Limb (tissue), 2 donors: ENCODE results near the gene RHNO1.

ENCODE experiments used
- DNase-seq, 2 donors: peaks; one replicate each; pipeline ENCODE4 v3.0.0-alpha.2; 2016; ENCODE audit errors: extremely low spot score in 2 of 2

The RHNO1 gene

DNA sequence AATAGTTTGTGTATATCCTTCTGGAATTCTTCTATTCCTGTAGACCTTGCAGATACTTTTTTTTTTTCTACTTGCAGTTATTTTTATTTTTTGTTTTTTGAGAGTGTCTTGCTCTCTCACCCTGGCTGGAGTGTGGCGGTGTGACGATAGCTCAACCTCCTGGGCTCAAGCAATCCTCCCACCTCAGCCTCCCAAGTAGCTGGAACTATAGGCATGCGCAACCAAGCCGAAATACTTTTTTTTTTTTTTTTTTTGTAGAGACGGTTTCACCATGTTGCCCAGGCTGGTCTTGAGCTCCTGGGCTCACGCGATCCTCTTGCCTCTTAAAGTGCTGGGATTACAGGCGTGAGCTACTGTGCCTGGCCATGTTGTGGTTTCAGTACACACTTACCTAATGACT is 23.6 kb downstream of the RHNO1 start:
- DNase-seq = no peak

DNA sequence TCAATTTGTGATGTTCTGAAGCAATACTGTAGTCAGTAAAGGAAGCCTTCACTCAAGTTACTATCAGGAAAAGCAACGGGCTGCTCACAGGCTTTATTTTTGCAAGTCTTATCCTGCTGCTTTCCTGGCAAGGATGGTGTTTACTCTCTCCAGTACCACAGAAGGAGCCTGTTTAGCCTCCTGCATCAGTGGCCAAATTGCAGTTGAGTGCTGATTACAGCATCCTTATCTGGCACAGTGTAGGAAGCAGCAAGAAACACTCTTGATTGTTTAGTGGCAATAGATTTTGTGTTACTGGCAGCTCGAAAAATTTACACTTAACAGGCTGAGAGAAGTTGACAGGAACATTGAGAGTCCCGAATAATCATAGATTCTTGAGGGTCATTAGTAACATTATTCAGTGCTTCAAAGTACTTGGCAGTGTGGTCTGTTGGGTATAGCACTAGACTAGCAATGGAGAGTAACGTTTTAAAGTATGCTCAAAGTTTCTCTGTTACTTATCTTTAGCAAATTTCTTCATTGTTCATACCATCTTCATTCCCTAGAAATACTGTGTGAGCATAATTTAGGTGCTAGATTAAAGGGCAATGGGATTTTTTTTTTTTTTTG is 25.4 kb downstream of the RHNO1 start:
- no peak for DNase-seq

DNA sequence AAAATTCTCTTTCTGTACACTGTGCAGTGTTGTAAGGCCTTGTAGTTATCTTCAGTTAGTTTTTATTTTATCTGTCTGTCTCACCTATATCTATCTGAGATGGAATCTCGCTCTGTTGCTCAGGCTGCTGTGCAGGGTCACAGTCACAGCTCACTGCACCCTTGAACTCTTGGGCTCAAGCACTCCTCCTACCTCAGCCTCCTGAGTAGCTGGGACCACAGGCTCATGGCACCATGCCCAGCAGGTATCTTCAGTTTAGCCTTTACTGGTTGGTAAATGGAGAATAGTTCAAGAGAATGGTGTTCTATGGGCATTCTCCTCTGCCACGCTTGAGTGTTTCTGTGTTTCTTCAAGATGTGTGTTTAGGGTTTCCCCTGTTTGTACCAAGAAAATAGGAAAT is 27.2 kb downstream of the RHNO1 start:
- DNase-seq = no peak

DNA sequence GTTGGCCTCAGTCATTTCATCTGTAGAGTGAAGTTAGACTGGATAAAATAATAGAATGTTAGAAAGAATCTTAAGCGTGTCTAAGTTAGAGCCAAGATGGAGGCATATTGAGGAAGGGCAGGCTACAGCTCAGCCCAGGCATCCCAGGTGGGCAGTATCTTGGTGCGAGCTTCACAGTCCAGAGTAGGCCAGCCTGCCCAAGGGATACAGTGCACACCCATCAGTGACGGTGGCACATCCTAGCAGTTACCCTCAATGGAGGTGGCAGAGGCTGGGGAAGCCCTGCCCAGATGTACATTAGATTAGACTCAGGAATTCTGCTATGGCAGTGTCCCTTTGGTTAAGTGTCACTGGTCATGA is 35.2 kb downstream of the RHNO1 start:
- DNase-seq = no peak

DNA sequence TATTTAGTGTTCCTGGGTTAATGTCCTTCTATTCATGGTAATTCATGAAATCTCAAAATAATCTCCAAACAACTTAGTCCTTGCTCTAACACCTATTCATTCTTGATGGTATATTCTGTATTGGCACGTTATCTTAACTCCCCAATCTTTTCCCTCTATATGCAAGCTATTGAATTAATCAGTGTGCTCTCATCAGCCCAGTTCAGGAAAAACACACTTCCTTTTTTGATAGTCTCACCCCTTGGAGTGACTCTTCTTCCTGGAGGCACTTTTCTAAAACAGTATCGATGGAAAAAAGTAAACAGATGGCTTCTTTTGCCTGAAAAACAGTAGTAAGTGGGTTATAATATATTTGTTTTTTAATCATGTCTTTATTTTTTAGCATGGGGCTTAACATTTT is 42.2 kb downstream of the RHNO1 start:
- DNase-seq = no peak

DNA sequence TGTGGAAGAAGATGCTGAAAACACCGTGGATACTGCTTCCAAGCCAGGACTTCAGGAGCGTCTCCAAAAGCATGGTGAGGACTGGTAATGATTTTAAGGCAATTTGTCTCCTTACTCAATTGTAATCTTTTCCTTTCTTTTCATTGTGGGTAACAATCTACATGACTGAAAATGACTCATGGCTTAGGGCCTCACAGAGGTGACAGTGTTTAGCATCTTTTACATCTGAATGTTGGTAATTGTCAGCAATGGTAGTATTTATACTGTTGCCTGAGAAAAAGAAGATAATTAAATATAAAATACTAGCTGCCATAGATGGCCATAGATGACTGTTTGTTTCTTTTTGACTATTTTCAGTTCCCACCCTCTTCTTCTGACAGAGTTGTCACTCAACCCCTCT is 45.3 kb downstream of the RHNO1 start:
- no peak for DNase-seq

DNA sequence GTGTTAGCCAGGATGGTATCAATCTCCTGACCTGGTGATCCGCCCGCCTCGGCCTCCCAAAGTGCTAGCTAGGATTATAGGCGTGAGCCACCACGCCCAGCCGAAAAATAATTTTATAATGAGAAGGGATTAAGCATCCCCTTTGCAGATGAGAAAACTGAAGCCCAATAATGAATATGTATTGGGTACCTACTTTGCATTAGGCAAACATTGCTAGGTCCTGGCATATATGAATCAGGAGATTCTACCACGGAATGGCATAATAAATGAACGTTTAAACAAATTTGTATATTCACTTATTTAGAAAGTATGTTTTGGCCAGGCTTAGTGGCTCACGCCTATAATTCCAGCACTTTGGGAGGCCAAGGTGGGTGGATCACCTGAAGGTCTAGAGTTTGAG is 46.0 kb downstream of the RHNO1 start:
- no peak for DNase-seq

DNA sequence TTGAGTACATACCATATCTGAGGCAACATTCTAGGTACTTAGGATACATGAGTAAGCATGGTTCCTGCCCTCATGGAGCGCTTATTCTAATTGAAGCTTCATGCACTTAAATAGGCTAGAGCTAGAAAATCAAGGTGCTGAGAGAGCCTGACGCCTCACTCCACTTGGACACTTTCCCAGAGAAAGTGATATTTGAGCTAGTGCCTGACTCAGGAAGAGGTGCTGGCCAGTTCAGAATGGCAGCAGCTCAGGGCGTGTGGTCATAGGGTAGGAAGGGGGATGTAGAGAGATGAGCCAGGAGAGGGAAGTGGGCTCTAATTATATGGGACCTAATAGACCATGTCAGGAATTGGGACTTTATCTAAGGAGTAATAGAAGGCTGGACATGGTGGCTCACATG is 47.0 kb downstream of the RHNO1 start:
- DNase-seq = no peak

DNA sequence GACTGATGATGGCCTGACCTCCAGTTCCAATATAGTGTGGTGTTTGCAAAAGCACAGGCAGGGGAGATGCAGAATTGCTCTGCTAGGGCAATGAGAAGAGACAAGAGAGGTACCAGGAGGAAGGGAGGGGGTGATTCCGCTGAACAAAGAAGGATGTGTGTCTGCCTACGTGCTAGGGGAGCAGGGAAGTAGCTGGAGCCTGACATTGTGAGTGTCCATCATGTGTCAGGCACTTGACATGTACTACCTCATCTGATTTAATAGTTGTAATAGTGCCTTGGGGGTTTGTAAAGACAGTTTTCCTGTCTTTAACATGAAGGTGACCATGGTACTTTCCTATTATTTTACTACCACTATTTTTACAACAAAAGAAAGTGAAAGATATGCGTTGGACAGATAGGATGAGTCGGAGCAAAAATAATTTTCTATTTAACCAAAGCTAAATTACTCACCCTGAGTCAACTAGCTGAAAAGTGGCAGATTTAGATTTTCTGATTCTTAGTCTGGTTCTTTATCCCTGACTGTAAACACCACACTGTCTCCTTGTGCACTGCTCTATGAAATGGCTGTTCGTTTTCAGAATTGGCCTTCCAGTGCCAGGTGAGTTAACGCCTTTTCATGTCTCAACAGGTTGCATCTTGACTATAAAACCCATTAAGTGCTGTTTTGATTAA is 48.4 kb downstream of the RHNO1 start:
- DNase-seq = no peak

DNA sequence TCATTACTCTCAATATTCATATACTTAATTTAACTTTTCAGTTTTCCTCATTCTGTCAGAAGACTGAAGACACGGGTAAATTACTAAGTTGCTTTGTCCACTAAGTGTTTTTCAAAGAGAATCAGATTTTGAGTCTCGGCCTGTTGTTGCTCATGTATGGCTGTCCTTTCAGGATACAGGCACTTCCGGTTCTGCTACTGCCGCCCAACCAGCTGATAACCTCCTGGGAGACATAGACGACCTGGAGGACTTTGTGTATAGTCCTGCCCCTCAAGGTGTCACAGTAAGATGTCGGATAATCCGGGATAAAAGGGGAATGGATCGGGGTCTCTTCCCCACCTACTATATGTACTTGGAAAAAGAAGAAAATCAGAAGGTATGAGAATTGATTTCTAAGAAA is 53.8 kb downstream of the RHNO1 start:
- DNase-seq = no peak

DNA sequence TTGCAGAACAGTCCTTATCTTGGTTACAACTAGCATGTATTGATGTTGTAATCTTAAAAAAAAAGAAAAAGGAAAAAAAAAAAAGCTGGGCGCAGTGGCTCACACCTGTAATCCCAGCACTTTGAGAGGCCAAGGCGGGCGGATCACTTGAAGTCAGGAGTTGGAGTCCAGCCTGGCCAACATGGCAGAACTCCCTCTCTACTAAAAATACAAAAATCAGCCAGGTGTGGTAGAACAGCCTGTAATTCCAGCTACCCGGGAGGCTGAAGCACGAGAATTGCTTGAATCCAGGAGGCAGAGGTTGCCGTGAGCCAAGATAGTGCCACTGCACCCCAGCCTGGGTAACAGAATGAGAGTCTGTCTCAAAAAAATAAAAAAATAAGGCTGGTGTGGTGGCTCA is 56.6 kb downstream of the RHNO1 start:
- DNase-seq = no peak

DNA sequence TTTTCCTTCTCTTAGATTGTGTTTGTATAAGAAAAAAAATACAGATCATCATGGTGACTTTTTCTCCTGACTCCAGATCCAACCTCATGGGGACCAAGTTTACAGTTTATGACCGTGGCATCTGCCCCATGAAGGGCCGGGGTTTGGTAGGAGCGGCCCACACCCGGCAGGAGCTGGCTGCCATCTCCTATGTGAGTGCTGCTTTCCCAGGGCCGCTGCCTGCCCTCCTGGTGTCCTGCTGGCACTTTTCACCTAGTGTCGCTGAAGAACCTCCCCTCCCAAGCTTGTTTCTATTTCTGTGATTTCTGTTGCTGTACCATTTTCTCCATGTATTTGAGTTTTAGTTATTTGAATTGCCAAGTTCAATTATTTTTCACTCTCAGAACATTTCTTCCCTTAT is 57.3 kb downstream of the RHNO1 start:
- DNase-seq = no peak

DNA sequence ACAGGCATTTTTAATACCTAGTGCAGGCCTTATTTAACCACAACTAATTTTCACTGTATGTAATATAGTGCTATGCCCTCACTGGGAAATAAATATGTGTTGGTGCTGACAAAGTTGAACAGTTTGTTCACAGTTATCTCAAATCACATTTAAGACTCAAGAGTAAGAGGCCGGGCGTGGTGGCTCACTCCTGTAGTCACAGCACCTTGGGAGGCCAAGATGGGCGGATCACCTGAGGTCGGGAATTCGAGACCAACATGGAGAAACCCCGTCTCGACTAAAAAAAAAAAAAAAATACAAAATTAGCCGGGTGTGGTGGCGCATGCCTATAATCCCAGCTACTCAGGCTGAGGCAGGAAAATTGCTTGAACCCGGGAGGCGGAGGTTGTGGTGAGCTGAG is 59.3 kb downstream of the RHNO1 start:
- DNase-seq = no peak

DNA sequence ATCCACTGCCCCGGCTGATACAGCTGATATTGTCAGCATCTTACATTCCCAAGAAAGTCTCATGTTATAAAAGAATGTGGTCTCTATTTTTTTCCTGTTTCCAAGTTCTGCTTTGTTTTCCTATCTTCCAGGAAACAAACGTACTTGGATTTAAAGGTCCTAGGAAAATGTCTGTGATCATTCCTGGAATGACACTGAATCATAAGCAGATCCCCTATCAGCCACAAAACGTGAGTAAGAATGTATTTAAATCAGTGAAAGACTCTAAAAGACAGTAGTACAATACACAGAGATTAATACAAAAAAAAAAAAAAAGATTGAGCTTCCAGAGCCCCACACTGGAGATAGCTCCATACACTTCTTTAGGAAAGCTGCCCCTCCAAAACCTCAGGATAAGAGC is 60.5 kb downstream of the RHNO1 start:
- no peak for DNase-seq
